Progenitor cell of endocrine pancreas (in vitro differentiated cells): ENCODE results near the gene FAM193A. TPM values are rescaled to one million over a fixed set of nuclear protein-coding genes. Genes with fewer than 3 reads are reported as not detected.

Experiments
- DNase-seq: peaks from one replicate; pipeline ENCODE4 v3.0.0; 2021; ENCODE audit warnings: low spot score; ENCODE audit not compliant: unreplicated experiment
- H3K27ac Mint-ChIP-seq: 2 replicates; pipeline ENCODE4 v1.8.0; 2021; ENCODE audit warnings: mild to moderate bottlenecking, moderate library complexity, mixed read lengths
- H3K27me3 Mint-ChIP-seq: 2 replicates; pipeline ENCODE4 v1.8.0; 2021; ENCODE audit warnings: mixed read lengths
- H3K36me3 Mint-ChIP-seq: 2 replicates; pipeline ENCODE4 v1.8.0; 2022; ENCODE audit warnings: mixed read lengths; ENCODE audit not compliant: insufficient read depth
- H3K4me1 Mint-ChIP-seq: 2 replicates; pipeline ENCODE4 v1.8.0; 2021; ENCODE audit warnings: low read depth, mixed read lengths
- H3K4me3 Mint-ChIP-seq: 2 replicates; pipeline ENCODE4 v1.8.0; 2021; ENCODE audit warnings: low read depth, mild to moderate bottlenecking, moderate library complexity, mixed read lengths
- H3K9me3 Mint-ChIP-seq: 2 replicates; pipeline ENCODE4 v1.8.0; 2021; ENCODE audit warnings: low read depth, mixed read lengths
- total RNA-seq: library from RNA; stranded (reverse); gene quantifications from 2 replicates; pipeline ENCODE4 v1.2.1, GENCODE V29; 2021
- TF ChIP-seq, protein P1 (sequence below): fragments of 200-600 bp; sonication (generic); IDR thresholded peaks from one replicate; pipeline ENCODE4 v1.5.0; 2021; ENCODE audit warnings: antibody characterized with exemption, mild to moderate bottlenecking; ENCODE audit not compliant: unreplicated experiment

Gene FAM193A
- total RNA-seq, 1 donor from 2014 or later: 53.4 TPM

DNA sequence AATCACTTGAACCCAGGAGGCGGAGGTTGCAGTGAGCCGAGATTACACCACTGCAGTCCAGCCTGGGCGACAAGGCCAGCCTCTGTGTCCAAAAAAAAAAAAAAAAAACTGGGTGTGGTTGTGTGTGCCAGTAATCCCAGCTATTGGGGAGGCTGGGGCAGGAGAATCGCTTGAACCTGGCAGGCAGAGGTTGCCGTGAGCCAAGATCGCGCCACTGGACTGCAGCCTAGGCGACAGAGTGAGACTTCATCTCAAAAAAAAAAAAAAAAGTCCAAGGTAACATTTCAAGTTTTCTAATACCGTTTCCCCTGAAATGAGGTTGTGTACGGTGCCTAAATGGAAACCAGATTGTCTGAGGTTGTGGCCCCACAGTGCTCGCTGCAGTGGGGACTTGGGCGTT lies 35.6 kb downstream of the FAM193A start:
- Mint-ChIP-seq H3K27me3 (no peaks in the 10 kb centered on the region), H3K4me1 (peaks cover 19% of the 10 kb centered on the region), H3K36me3 (peaks cover 8% of the 10 kb centered on the region), H3K4me3 (no peak overlapping the region), H3K9me3 (no peaks in the 10 kb centered on the region), H3K27ac (peak overlapping the region; percentile 62)
- no peak for DNase-seq
- TF ChIP-seq, protein P1, sequence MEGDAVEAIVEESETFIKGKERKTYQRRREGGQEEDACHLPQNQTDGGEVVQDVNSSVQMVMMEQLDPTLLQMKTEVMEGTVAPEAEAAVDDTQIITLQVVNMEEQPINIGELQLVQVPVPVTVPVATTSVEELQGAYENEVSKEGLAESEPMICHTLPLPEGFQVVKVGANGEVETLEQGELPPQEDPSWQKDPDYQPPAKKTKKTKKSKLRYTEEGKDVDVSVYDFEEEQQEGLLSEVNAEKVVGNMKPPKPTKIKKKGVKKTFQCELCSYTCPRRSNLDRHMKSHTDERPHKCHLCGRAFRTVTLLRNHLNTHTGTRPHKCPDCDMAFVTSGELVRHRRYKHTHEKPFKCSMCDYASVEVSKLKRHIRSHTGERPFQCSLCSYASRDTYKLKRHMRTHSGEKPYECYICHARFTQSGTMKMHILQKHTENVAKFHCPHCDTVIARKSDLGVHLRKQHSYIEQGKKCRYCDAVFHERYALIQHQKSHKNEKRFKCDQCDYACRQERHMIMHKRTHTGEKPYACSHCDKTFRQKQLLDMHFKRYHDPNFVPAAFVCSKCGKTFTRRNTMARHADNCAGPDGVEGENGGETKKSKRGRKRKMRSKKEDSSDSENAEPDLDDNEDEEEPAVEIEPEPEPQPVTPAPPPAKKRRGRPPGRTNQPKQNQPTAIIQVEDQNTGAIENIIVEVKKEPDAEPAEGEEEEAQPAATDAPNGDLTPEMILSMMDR: no peak

- DNase-seq: no peak
- Mint-ChIP-seq H3K4me3 (no peak overlapping the region), H3K4me1 (peaks cover 17% of the 10 kb centered on the region), H3K27me3 (no peaks in the 10 kb centered on the region), H3K27ac (no peak overlapping the region), H3K36me3 (peaks cover 6% of the 10 kb centered on the region), H3K9me3 (no peaks in the 10 kb centered on the region)
- TF ChIP-seq, protein P1: no peak
Measured at GRCh38 chr4:2572866-2573265, 36.4 kb downstream of the FAM193A start.

DNA sequence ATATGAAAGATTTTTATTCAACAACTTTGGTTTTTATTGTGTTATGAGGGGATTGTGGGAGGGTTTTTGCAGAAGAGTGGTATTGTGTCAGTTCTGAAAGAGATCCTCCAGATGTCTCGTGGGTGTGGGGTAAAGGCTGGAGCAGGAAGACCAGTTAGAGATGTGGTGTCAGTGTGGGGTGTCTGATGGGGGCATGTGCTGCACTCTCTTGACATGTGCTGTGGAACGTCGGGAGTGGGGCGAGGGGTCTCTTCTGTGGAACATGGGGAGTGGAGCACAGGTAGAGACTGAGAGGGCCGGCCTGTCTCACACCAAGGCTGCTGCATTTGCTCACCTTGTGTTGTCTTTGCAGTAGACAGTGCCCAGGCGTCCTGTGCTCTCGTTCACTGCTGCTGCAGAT lies 37.6 kb downstream of the FAM193A start:
- H3K9me3 Mint-ChIP-seq: no peaks in the 10 kb centered on the region
- DNase-seq: no peak
- TF ChIP-seq, protein P1: no peak
- peaks cover 15% of the 10 kb centered on the region for H3K4me1 Mint-ChIP-seq
- H3K27me3 Mint-ChIP-seq: no peaks in the 10 kb centered on the region
- H3K27ac Mint-ChIP-seq: peak overlapping the region; percentile 90
- H3K4me3 Mint-ChIP-seq: no peak overlapping the region
- H3K36me3 Mint-ChIP-seq: peaks cover 8% of the 10 kb centered on the region

DNA sequence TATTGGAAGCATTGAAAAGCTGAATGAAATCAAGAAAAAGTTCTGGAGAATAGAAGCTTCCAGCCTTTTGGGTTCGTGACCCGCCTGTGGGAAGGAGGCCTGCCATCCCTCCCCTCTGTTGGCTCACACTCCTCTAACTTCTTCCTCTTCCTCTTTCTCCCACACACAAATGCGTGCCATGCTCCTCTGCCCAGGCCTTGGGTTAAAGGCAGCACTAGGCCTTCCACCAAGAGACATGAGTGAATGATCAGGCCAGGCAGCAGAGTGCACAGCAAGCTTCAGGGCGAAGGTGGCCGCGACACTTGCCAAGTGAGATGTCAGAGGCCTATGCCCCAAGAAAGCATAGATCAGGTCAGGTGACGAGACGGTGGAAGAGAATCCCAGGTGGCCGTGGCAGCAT lies 38.4 kb downstream of the FAM193A start:
- Mint-ChIP-seq H3K27ac (peak overlapping the region; percentile 72), H3K27me3 (no peaks in the 10 kb centered on the region), H3K9me3 (peaks cover 3% of the 10 kb centered on the region), H3K36me3 (peaks cover 12% of the 10 kb centered on the region), H3K4me3 (no peak overlapping the region), H3K4me1 (peaks cover 15% of the 10 kb centered on the region)
- DNase-seq: no peak
- TF ChIP-seq, protein P1: no peak

DNA sequence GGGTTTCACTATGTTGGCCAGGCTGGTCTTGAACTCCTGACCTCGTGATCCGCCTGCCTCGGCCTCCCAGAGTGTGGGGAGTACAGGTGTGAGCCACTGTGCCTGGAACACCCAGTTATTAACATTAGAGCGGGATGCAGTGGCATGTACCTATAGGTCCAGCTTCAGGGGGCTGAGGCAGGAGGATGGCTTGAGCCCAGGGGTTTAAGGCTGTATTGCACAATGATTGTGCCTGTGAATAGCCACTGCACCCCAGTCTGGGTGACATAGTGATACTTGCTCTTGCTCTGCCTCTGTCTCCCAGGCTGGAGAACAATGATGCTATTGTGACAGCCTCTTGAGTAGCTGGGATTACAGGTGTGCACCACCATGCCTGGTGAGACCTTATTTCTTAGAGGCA lies 39.8 kb downstream of the FAM193A start:
- no peak for DNase-seq
- H3K36me3 Mint-ChIP-seq: peaks cover 19% of the 10 kb centered on the region

More for the DNA sequence above, 39.8 kb downstream of the FAM193A start:
- H3K4me1 Mint-ChIP-seq: peaks cover 15% of the 10 kb centered on the region
- H3K27me3 Mint-ChIP-seq: no peaks in the 10 kb centered on the region
- TF ChIP-seq, protein P1: no peak
- H3K27ac Mint-ChIP-seq: no peak overlapping the region
- peaks cover 6% of the 10 kb centered on the region for H3K9me3 Mint-ChIP-seq
- H3K4me3 Mint-ChIP-seq: no peak overlapping the region
